Endometrial microvascular endothelial cells (primary cell): ENCODE measurements around the gene KCNJ1. TPM values are rescaled to one million over a fixed set of nuclear protein-coding genes. Genes with fewer than 3 reads are reported as not detected.

Experiments
- in situ Hi-C: cut with HindIII; loops from 2 replicates; pipeline ENCODE4 v1.10.0; 2017; ENCODE audit warnings: low sequenced_read_pairs, low pct_unique_long_range_greater_than_20kb; ENCODE audit errors: inconsistent ontology term
- total RNA-seq: library from RNA; depleted of rRNA; stranded (reverse); fragments of >200 nt; gene quantifications from one replicate; pipeline ENCODE4 v1.2.3, GENCODE V29; 2015; ENCODE audit errors: inconsistent ontology term

The KCNJ1 gene
- not detected for total RNA-seq

GRCh38 chr11:128867277-128867676 is at the start of gene KCNJ1:
TSS of gene KCNJ1 (minus strand) at chr11:128867296. CDS start at chr11:128840243, 27,053 bp downstream.
- in situ Hi-C loops: no loop called here

- in situ Hi-C loops: no loop called here
Observed at GRCh38 chr11:128916681-128917080, 49.6 kb upstream of the KCNJ1 start.

- in situ Hi-C loops: no loop called here
Observed at GRCh38 chr11:128916037-128916572, 49.0 kb upstream of the KCNJ1 start.

GRCh38 chr11:128915149-128915521 is 48.0 kb upstream of the KCNJ1 start:
- in situ Hi-C loops: no loop called here

DNA sequence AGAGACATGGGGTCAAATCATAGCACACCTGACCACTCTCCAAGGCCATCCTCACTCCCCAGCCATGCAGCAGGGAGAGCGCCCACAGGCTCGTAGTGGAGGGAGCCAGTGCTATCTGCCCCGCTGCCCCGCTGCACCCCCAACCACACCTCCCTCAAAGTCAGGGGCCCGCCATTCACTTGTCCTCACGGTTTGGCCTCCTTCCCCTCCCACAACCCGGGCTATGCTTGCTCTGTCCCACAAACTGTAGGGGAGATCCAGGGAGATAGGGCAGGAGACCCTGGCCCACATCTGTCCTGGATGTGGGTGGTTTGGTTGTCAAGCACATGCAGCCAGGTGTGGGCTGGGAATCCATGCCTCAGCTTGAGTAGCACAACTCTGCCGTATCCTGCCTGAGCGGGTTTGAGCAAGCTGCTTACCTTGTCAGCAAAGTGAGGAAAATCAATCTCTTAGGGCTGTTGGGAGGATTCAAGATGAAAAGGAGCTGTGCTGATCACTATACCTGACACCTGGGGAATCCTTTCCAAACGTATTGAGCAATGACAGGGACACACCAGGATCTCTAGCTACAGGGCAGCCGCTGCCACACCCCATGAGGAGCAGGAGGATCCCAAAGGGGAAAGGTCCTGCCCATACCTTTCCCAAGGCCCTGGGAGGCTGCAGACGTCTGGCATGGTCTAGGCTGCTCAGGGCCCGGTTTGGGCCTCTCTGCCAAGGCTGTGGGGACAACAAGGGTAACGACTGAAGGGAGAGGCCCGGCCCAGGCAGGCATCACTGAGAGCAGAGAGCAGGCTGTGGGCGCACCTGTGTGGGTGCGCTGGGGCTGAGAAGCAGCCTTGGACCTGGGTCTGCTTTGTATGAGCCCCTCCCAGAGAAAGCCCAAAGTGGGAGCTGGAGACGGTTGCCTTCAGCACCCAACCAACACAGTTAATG is 47.4 kb upstream of the KCNJ1 start:
- in situ Hi-C loops: no loop called here

DNA sequence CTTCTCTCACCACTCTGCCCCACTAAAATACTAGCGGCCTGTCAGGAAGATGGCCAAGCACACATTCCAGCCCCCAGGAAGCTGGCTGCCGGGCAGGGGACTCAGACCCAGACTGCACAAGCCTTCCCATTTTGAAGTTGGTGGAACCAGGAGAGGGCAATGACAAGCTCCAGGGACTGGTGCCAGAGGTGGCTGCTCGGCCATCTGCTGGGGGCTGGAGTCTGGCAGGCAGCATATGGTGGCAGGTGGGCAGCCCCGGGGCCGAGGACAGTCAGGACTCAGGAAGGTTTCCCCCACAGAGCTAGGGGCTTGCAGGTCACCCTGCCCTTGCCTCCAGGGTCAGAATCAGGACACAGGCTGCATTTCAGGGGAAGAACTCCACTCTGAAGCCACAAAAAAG is 46.7 kb upstream of the KCNJ1 start:
- in situ Hi-C loops: no loop called here

DNA sequence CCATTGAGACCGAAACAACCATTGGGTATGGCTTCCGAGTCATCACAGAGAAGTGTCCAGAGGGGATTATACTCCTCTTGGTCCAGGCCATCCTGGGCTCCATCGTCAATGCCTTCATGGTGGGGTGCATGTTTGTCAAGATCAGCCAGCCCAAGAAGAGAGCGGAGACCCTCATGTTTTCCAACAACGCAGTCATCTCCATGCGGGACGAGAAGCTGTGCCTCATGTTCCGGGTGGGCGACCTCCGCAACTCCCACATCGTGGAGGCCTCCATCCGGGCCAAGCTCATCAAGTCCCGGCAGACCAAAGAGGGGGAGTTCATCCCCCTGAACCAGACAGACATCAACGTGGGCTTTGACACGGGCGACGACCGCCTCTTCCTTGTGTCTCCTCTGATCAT is 44.6 kb upstream of the KCNJ1 start:
- in situ Hi-C loops: no loop called here

DNA sequence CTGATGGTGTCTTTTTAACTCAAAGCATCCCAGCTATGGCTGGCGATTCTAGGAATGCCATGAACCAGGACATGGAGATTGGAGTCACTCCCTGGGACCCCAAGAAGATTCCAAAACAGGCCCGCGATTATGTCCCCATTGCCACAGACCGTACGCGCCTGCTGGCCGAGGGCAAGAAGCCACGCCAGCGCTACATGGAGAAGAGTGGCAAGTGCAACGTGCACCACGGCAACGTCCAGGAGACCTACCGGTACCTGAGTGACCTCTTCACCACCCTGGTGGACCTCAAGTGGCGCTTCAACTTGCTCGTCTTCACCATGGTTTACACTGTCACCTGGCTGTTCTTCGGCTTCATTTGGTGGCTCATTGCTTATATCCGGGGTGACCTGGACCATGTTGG is 44.1 kb upstream of the KCNJ1 start:
- in situ Hi-C loops: no loop called here

- in situ Hi-C loops: no loop called here
Observed at GRCh38 chr11:128910576-128910975, 43.5 kb upstream of the KCNJ1 start.

DNA sequence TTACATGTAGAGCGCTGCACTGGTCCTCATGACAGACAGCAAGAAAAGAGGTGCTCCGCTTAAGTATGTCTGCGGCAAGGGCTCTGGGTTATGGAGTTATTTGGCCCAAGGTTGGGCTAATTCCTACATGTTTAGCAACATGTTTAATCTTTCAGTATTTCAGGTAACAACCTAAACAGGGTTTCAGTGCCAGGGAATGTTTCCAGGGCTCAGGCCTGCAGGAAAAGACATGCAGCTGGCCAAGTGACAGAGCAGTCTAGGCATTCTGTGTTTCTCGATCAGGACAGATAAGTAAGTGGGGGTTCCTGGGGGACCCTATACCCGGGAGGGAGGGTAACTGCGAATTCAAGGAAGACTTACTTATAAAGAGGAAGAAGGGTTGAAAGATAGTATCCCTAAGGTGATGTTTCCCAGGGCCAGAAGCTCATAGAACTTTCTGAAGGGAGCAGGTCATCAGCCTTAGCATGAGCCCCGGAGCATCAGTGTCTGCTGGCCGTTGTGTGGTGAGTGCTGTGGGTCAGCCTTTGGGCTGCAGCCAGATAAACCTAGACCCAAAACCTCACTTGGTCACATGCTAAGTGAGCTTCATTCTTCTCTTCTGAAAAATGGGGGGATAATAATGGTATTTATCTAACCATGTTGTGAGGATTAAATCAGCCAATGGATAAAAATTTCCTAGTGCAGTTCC is 42.5 kb upstream of the KCNJ1 start:
- in situ Hi-C loops: no loop called here

DNA sequence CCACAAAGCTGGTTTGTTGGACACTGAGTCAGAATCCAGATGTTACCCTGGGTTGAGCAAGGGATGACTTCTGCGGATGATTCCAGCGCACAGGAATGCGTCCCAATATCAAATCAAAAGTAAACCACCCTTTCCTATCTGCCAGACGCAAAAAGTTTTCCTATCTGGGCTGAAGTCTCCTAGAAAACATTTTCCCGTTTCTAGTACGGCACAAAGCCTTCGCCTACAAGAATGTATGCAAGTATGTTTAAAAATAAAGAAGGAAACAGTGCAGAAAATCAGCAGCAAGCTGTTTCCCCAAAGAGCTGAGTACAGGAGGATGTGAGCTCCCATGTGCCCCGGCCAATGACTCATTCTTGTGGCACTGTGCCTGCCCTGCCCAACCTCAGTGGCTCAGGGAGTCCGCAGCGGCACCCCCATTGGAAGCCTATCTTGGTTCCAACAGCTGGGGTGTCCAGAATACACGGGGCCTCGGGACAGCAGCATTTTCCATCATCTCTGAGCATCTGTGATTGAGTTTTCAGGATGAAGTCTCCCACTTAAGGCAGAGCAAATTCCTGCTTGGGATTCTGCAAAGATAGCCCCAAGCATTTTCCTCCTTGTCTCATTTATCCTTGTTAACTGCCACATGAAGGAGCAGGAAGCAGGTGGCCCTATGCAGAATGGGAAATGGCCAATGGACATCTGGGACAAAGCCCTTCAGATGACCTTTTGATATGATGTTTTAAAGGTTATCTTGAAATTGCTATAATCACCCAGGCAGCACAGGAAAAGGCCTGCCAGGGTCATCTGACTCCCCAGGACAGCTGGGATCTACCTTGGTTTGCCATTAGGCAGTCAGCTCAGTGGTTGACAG is 41.5 kb upstream of the KCNJ1 start:
- in situ Hi-C loops: no loop called here

DNA sequence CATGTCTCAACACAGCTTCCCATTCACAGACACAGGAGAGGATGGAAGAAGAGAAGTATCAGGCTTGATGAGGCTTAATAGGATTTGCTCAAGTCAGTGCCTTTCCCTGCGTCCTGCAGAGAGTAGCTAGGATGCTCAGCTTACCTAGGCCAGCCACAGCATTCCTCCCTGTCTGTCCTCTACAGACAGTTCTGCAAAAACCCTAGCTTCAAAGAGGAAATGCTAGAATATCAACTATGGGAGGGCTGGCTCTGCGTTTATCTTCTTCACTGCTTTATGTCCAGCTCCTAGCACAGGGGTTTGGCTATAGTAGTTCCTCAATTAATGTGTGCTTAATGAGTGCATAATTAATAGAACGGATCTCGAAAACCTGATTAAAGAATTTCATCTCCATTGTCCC is 40.5 kb upstream of the KCNJ1 start:
- in situ Hi-C loops: no loop called here

GRCh38 chr11:128906185-128907050 is 39.3 kb upstream of the KCNJ1 start:
- in situ Hi-C loops: no loop called here

DNA sequence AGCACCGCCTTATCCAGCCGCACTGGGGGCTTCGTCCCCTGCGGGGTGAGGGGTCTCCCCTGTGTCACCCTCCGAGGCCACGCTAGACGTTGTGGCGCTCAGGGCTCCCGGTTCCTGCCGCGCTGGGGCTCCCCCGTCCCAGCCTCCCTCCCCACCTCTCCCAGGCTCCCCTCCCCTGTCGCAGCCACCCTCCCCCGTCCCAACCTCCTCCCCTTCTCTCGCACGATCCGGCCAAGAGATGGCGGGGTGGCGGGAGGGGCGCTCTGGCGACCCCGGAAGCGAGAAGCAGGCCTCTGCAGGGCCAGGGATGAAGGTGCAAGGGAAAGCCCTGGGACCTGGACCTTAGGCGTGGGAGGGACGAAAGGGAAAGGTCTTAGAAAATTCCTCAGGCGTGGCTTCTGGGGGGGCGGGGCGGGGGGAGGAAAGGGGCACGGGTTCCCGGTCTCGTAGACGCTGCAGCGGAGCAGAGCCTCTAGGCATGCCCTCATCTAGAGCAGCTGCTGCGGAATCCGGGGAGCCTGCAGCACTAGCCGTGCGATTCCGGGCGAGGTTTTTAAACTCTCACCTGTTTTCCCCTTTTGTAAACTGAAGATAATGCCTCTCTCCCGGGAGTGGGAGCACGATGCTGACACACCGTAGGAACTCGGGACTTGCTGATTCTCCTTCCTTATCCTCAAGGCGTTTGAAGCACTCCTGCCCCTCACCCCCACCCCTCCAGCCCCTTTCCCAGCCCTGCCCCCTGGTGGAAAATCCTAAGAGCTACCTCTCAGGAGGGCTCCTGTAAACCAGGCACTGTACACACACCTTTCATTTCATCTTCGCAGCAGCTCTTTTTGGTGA is 38.5 kb upstream of the KCNJ1 start:
- in situ Hi-C loops: no loop called here

DNA sequence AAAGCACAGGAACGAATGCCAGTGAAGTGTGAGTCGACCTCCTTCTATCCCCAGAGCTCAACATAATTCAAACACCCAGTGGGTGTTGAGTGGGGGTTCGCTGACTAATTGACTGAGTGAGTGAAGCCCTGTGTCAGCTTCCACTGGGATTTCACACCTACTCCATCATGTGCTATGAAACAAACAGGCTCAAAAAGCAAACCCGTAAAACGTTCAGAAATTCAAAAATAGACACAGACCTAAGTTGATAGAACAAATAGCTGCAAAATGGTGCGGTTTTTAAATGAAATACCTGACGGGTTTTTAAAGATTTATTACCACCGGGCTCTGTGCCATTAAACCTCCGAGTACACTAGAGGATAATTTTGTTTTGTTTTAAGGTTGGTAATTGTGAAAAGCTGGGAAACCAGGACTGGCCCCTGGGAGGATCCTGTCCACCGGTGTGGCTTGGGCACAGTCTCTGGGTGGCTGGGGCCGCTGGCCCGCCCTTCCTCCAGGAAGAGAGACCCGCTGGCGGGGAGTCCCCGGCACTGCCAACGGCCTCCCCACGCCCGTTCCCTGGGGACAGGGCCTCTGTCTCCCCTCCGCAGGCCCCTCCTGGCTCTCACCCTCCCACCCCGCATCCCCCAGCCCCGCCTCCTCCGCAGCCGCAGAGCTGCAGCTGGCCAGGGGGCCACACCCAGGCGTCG is 37.7 kb upstream of the KCNJ1 start:
- in situ Hi-C loops: no loop called here

- in situ Hi-C loops: no loop called here
Observed at GRCh38 chr11:128904303-128904655, 37.2 kb upstream of the KCNJ1 start.
